Cardiac fibroblast (primary cell): ENCODE data around the gene IGSF23.
A peak's percentile ranks its signal among the peaks of the same experiment; 100 is the strongest.

ENCODE experiments used
- DNase-seq, 2 donors: peaks; one replicate each; pipeline versions ENCODE4 v3.0.0 to v3.0.0-alpha.2; 2010; ENCODE audit warnings: low read depth in 2 of 2
- H3K4me3 ChIP-seq, 2 donors: replicated peaks in 1 of 2; 1 replicate in 1 of 2; 2 replicates in 1 of 2; pipeline ENCODE4 v1.5.1; 2011; ENCODE audit warnings: low read depth in 2 of 2, low read length in 2 of 2, mild to moderate bottlenecking in 2 of 2, moderate library complexity in 1 of 2
- CTCF ChIP-seq: IDR thresholded peaks from one replicate; pipeline ENCODE4 v1.5.1; 2011; ENCODE audit warnings: low read depth, mild to moderate bottlenecking, low read length, inconsistent platforms

Gene IGSF23

GRCh38 chr19:44577566-44577874, 35.8 kb upstream of the IGSF23 start:
- DNase-seq, result no peak
- H3K4me3 ChIP-seq, result no peak overlapping the region
- TF ChIP-seq CTCF, result no peak

- no peak overlapping the region for H3K4me3 ChIP-seq
- TF ChIP-seq CTCF, result no peak
- DNase-seq, result no peak
Measured at GRCh38 chr19:44579663-44580365, 33.5 kb upstream of the IGSF23 start.

- no peak for TF ChIP-seq CTCF
- H3K4me3 ChIP-seq, result no peak overlapping the region
- DNase-seq, result no peak
Measured at GRCh38 chr19:44580366-44580895, 32.9 kb upstream of the IGSF23 start.

GRCh38 chr19:44581288-44581687, 32.1 kb upstream of the IGSF23 start:
- DNase-seq, result no peak
- no peak overlapping the region for H3K4me3 ChIP-seq
- no peak for TF ChIP-seq CTCF

GRCh38 chr19:44582581-44583265, 30.6 kb upstream of the IGSF23 start:
- DNase-seq, result peak; percentile 38 to 56
- H3K4me3 ChIP-seq, result no peak overlapping the region
- peak; percentile 88 for TF ChIP-seq CTCF

GRCh38 chr19:44585371-44586133, 27.8 kb upstream of the IGSF23 start:
- peak; percentile 60 for DNase-seq
- H3K4me3 ChIP-seq, result no peak overlapping the region
- peak; percentile 14 for TF ChIP-seq CTCF
